Effector memory CD8-positive, alpha-beta T cell (primary cell): ENCODE measurements around the gene TNPO1.
"Not testable (repeated sequence)": the region's sequence is repeated elsewhere in the genome, so short reads cannot be mapped to it uniquely, and the experiment has no call there.

Experiments used
- ATAC-seq: fragments of 150-1000 bp; cut with Tn5 transposase; replicated peaks from 2 replicates; pipeline ENCODE4 v1.10.0; 2021; ENCODE audit warnings: mild to moderate bottlenecking, moderate library complexity
- DNase-seq, 3 experiments: peaks; one replicate each; pipeline ENCODE4 v3.0.0; 2021
- H3K27ac Mint-ChIP-seq, 2 donors: one replicate each; pipeline ENCODE4 v1.8.0; 2022; ENCODE audit warnings: mild to moderate bottlenecking in 2 of 2, mixed read lengths in 2 of 2, moderate library complexity in 2 of 2
- H3K27me3 Mint-ChIP-seq, 2 donors: one replicate each; pipeline ENCODE4 v1.8.0; 2022; ENCODE audit warnings: mixed read lengths in 2 of 2
- H3K36me3 Mint-ChIP-seq: one replicate; pipeline ENCODE4 v1.8.0; 2022; ENCODE audit warnings: mild to moderate bottlenecking, moderate library complexity, mixed read lengths; ENCODE audit not compliant: insufficient read depth
- H3K4me1 Mint-ChIP-seq, 2 donors: one replicate each; pipeline ENCODE4 v1.8.0; 2022; ENCODE audit warnings: low read depth in 2 of 2, mixed read lengths in 2 of 2
- H3K4me3 Mint-ChIP-seq, 2 donors: one replicate each; pipeline ENCODE4 v1.8.0; 2022; ENCODE audit warnings: mild to moderate bottlenecking in 2 of 2, mixed read lengths in 2 of 2, moderate library complexity in 2 of 2
- H3K9me3 Mint-ChIP-seq, 2 donors: one replicate each; pipeline ENCODE4 v1.8.0; 2022; ENCODE audit warnings: mixed read lengths in 2 of 2

TNPO1 gene

GRCh38 chr5:72932686-72933085 lies 116.2 kb downstream of the TNPO1 start:
- H3K4me1 Mint-ChIP-seq, H3K27ac Mint-ChIP-seq, ATAC-seq, H3K36me3 Mint-ChIP-seq, H3K4me3 Mint-ChIP-seq, DNase-seq, H3K9me3 Mint-ChIP-seq: not testable (repeated sequence)
- H3K27me3 Mint-ChIP-seq = peaks cover 59 to 78% of the 10 kb centered on the region in 2 donors

- peaks cover 70 to 88% of the 10 kb centered on the region in 2 donors for H3K27me3 Mint-ChIP-seq
- not testable (repeated sequence) for H3K4me3 Mint-ChIP-seq, ATAC-seq, H3K27ac Mint-ChIP-seq, H3K4me1 Mint-ChIP-seq, H3K36me3 Mint-ChIP-seq, H3K9me3 Mint-ChIP-seq, DNase-seq
These were observed 118.7 kb downstream of the TNPO1 start for GRCh38 chr5:72934953-72935725.

GRCh38 chr5:72936893-72937292 lies 120.4 kb downstream of the TNPO1 start:
- Mint-ChIP-seq H3K27ac (no peak overlapping the region), H3K4me1 (no peaks in the 10 kb centered on the region), H3K9me3 (no peaks in the 10 kb centered on the region), H3K36me3 (no peaks in the 10 kb centered on the region), H3K4me3 (no peak overlapping the region), H3K27me3 (peaks cover 66 to 85% of the 10 kb centered on the region in 2 donors)
- ATAC-seq (no peak), DNase-seq (no peak)

GRCh38 chr5:72937517-72938061 lies 121.1 kb downstream of the TNPO1 start:
- Mint-ChIP-seq H3K4me3 (no peak overlapping the region), H3K27me3 (peaks cover 66 to 82% of the 10 kb centered on the region in 2 donors), H3K27ac (no peak overlapping the region), H3K4me1 (no peaks in the 10 kb centered on the region), H3K9me3 (no peaks in the 10 kb centered on the region), H3K36me3 (no peaks in the 10 kb centered on the region)
- DNase-seq (no peak), ATAC-seq (no peak)

GRCh38 chr5:72938206-72938605 lies 121.7 kb downstream of the TNPO1 start:
- Mint-ChIP-seq H3K9me3 (no peaks in the 10 kb centered on the region), H3K4me1 (no peaks in the 10 kb centered on the region), H3K27me3 (peaks cover 62 to 76% of the 10 kb centered on the region in 2 donors), H3K27ac (no peak overlapping the region), H3K4me3 (no peak overlapping the region), H3K36me3 (no peaks in the 10 kb centered on the region)
- no peak for DNase-seq
- ATAC-seq = no peak

- no peaks in the 10 kb centered on the region for H3K9me3 Mint-ChIP-seq
- H3K36me3 Mint-ChIP-seq = no peaks in the 10 kb centered on the region
- peaks cover 62 to 64% of the 10 kb centered on the region in 2 donors for H3K27me3 Mint-ChIP-seq
- no peak overlapping the region for H3K27ac Mint-ChIP-seq
- H3K4me1 Mint-ChIP-seq = no peaks in the 10 kb centered on the region
- ATAC-seq (no peak), DNase-seq (no peak)
- no peak overlapping the region for H3K4me3 Mint-ChIP-seq
These were observed 123.6 kb downstream of the TNPO1 start for GRCh38 chr5:72940082-72940481.

- H3K4me1 Mint-ChIP-seq = no peaks in the 10 kb centered on the region
- DNase-seq (no peak), ATAC-seq (no peak)
- no peaks in the 10 kb centered on the region for H3K9me3 Mint-ChIP-seq
- peaks cover 42 to 47% of the 10 kb centered on the region in 2 donors for H3K27me3 Mint-ChIP-seq
- H3K4me3 Mint-ChIP-seq = no peak overlapping the region
- no peak overlapping the region for H3K27ac Mint-ChIP-seq
- H3K36me3 Mint-ChIP-seq = no peaks in the 10 kb centered on the region
These were observed 126.8 kb downstream of the TNPO1 start for GRCh38 chr5:72943307-72943706.

- Mint-ChIP-seq H3K4me1 (no peaks in the 10 kb centered on the region), H3K36me3 (peaks cover 2% of the 10 kb centered on the region), H3K4me3 (no peak overlapping the region), H3K27me3 (peaks cover 26 to 30% of the 10 kb centered on the region in 2 donors), H3K9me3 (no peaks in the 10 kb centered on the region), H3K27ac (no peak overlapping the region)
- ATAC-seq (no peak), DNase-seq (no peak)
These were observed 131.0 kb downstream of the TNPO1 start for GRCh38 chr5:72947498-72947897.

- no peak overlapping the region for H3K27ac Mint-ChIP-seq
- DNase-seq = no peak
- peaks cover 2% of the 10 kb centered on the region for H3K36me3 Mint-ChIP-seq
- no peaks in the 10 kb centered on the region for H3K4me1 Mint-ChIP-seq
- H3K9me3 Mint-ChIP-seq = no peaks in the 10 kb centered on the region
- H3K27me3 Mint-ChIP-seq = peaks cover 29 to 39% of the 10 kb centered on the region in 2 donors
- no peak overlapping the region for H3K4me3 Mint-ChIP-seq
- no peak for ATAC-seq
These were observed 133.0 kb downstream of the TNPO1 start for GRCh38 chr5:72949481-72949880.

- Mint-ChIP-seq H3K9me3 (no peaks in the 10 kb centered on the region), H3K4me1 (peaks cover 8 to 14% of the 10 kb centered on the region in 2 donors), H3K36me3 (peaks cover 17% of the 10 kb centered on the region), H3K27ac (no peak overlapping the region), H3K27me3 (peaks cover 29 to 30% of the 10 kb centered on the region in 2 donors), H3K4me3 (no peak overlapping the region)
- no peak for ATAC-seq
- DNase-seq = no peak
These were observed 135.4 kb downstream of the TNPO1 start for GRCh38 chr5:72951671-72952468.

- H3K27me3 Mint-ChIP-seq = peaks cover 18 to 29% of the 10 kb centered on the region in 2 donors
These were observed 137.9 kb downstream of the TNPO1 start for GRCh38 chr5:72954389-72954788.

GRCh38 chr5:72955143-72955767 lies 138.8 kb downstream of the TNPO1 start:
- Mint-ChIP-seq H3K9me3 (no peaks in the 10 kb centered on the region), H3K36me3 (peaks cover 15% of the 10 kb centered on the region), H3K27me3 (peaks cover 18 to 29% of the 10 kb centered on the region in 2 donors), H3K4me1 (peaks cover 14 to 22% of the 10 kb centered on the region in 2 donors), H3K4me3 (peak overlapping the region; percentile 95), H3K27ac (peak overlapping the region; percentile 91 to 92)
- ATAC-seq (peak; percentile 33), DNase-seq (no peak)

More at GRCh38 chr5:72954389-72954788, 137.9 kb downstream of the TNPO1 start:
- Mint-ChIP-seq H3K9me3 (no peaks in the 10 kb centered on the region), H3K4me3 (peak overlapping the region; percentile 95), H3K4me1 (peaks cover 14 to 21% of the 10 kb centered on the region in 2 donors), H3K36me3 (peaks cover 17% of the 10 kb centered on the region), H3K27ac (no peak overlapping the region)
- DNase-seq (no peak), ATAC-seq (no peak)

GRCh38 chr5:72955768-72956323 lies 139.4 kb downstream of the TNPO1 start, which contains the start of gene FCHO2:
Gene FCHO2 (plus strand): TSS chr5:72956041. CDS start chr5:72956097, 56 bp downstream.
- H3K36me3 Mint-ChIP-seq = peaks cover 15% of the 10 kb centered on the region
- peak within 1 kb of the TSS; percentile 91 to 92 for H3K27ac Mint-ChIP-seq
- peak; percentile 96 for ATAC-seq
- H3K4me1 Mint-ChIP-seq = peaks cover 14 to 22% of the 10 kb centered on the region in 2 donors
- H3K27me3 Mint-ChIP-seq = peaks cover 18 to 29% of the 10 kb centered on the region in 2 donors
- H3K4me3 Mint-ChIP-seq = peak within 1 kb of the TSS; percentile 95
- peak; percentile 92 to 96 (median 94) for DNase-seq
- no peaks in the 10 kb centered on the region for H3K9me3 Mint-ChIP-seq
